Measurements from ENCODE around the gene KIAA0232.

DNA sequence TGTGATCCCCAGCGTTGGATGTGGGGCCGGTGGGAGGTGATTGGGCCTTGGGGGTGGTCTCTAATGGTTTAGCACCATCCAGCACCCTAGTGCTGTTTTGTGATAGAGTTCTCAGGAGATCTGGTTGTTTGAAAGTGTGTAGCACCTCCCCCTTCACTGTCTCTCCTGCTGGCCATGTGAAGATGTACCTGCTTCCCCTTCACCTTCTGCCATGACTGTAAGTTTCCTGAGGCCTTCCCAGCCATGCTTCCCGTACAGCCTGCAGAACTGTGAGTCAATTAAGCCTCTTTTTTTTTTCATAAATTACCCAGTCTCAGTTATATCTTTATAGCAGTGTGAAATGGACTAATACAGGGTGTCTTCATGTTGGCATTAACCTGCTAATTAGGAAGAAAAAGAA, 107.8 kb downstream of the KIAA0232 start:
- TF ChIP-seq, protein P1, sequence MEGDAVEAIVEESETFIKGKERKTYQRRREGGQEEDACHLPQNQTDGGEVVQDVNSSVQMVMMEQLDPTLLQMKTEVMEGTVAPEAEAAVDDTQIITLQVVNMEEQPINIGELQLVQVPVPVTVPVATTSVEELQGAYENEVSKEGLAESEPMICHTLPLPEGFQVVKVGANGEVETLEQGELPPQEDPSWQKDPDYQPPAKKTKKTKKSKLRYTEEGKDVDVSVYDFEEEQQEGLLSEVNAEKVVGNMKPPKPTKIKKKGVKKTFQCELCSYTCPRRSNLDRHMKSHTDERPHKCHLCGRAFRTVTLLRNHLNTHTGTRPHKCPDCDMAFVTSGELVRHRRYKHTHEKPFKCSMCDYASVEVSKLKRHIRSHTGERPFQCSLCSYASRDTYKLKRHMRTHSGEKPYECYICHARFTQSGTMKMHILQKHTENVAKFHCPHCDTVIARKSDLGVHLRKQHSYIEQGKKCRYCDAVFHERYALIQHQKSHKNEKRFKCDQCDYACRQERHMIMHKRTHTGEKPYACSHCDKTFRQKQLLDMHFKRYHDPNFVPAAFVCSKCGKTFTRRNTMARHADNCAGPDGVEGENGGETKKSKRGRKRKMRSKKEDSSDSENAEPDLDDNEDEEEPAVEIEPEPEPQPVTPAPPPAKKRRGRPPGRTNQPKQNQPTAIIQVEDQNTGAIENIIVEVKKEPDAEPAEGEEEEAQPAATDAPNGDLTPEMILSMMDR (IDR thresholded peaks at IDR 0.05): no peak
- TF ChIP-seq POLR2A (IDR thresholded peaks at IDR 0.05): no peak

Measured in right lobe of liver (tissue), 4 donors.